HG02759 (cell line): ENCODE measurements around the gene MCRIP1.
"Not testable (repeated sequence)": the region's sequence is repeated elsewhere in the genome, so short reads cannot be mapped to it uniquely, and the experiment has no call there.

ENCODE experiments used
- ATAC-seq: cut with Tn5 transposase; IDR thresholded peaks from one replicate; pipeline ENCODE4 v1.9.1; 2021; ENCODE audit warnings: mild to moderate bottlenecking, moderate library complexity; ENCODE audit not compliant: unreplicated experiment

MCRIP1 gene

GRCh38 chr17:81841866-81842265 lies 8.8 kb upstream of the MCRIP1 start:
- no peak for ATAC-seq

DNA sequence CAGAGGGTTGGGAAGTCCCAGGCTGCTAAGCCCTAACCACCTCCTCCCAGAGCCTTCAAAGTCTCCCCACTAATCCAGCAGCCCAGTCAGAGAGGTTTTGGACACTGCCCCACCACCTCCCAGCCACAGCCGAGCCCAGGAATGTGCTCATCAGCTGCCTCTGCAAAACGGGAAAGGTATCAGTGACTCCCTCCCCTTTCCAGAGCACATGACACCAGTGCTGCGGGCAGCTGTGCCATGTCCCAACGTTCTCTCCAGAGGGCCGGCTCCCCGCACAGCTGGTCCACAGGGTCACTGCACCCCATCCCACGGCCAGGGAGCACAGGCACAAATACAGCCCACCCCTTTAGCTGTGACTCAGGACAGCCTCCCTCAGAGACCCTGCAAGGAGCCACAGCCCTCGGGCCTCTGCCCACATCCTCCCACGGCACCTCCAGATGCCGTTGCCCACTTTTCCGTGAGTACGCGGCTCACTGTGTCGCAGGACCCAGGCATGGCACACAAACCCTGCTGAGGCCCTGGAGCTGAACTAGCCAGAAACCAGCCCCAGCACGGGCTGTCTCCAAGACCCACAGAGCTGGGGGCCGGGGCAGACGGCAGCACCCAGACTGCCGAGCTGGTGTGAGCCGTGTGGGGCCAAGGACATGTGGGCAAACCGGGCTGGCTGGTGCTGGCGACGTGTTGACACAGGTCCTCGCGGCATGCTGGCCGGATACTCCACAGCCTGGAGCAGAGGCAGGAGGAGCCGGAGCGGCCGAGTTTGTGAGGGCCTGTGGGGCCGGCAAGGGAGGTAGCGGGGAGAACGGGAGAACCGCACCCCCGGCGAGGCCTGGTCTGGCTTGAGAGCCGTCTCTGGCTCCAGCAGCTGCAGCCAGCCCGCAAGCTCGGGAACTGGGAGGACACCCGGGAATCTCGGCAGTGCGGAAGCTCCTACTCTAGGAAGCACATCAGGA lies 8.0 kb upstream of the MCRIP1 start:
- no peak for ATAC-seq

DNA sequence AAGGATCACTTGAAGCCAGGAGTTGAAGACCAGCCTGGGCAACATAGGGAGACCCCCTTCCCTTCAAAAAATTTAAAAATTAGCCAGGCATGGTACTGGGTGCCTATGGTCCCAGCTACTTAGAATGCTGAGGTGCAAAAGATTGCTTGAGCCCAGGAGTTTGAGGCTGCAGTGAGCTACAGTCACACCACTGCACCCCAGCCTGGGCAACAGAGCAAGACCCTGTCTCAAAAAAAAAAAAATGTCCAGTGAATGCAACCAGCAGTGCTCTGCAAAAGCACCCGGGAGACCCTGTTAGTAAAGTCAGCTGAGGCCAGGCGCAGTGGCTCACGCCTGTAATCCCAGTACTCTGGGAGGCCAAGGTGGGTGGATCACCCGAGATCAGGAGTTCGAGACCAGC lies 7.0 kb upstream of the MCRIP1 start:
- not testable (repeated sequence) for ATAC-seq

DNA sequence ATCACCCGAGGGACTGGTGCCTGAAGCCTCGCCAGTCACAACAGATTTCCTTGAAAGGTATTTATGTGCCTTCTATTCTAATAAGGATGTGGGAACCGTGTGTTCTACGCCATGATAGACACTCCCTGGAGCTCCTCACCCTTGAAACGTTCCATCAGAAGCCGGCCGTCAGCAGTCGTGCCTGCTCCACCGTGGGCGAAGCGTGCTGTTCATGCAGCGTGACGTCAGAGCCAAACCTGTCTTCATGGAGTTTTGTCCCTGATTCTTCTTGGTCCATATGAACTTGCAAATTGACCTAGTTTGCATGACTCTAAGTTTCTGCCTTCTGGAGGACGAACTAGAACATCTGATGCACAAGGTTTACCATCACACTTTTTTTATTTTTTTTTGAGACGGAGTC lies 6.2 kb upstream of the MCRIP1 start:
- no peak for ATAC-seq

DNA sequence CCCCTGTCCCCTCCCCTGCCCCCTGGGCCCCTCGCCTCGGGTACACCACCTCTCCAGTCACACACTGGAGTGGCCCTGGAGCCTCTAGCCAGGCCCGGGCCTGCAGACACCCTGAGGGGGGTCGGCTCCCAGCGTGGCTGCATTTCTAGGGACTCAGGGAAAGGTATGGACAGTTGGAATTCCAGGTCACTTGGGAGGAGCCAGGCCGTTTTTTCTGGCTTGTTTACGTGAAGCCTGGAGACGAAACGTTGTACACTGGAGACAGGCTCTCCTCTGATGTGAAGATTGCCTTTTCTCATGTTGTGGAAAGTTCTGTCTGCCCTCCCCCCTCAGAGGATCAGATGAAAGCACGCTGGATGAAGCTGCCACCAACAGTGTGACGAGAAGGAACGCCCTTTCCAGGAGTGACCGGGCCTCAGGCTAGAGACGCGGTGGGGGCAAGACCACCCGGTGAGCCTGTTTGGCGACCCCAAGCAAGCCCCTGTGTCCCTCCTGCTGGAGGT lies 5.7 kb upstream of the MCRIP1 start:
- no peak for ATAC-seq

- no peak for ATAC-seq
These were observed 4.5 kb upstream of the MCRIP1 start for GRCh38 chr17:81837641-81838040.

- no peak for ATAC-seq
These were observed 1.8 kb upstream of the MCRIP1 start, which contains the start of gene PPP1R27 for GRCh38 chr17:81834831-81835267. Gene PPP1R27, minus strand, starts transcription at chr17:81835050. Its CDS starts 97 bp downstream, at chr17:81834953.

DNA sequence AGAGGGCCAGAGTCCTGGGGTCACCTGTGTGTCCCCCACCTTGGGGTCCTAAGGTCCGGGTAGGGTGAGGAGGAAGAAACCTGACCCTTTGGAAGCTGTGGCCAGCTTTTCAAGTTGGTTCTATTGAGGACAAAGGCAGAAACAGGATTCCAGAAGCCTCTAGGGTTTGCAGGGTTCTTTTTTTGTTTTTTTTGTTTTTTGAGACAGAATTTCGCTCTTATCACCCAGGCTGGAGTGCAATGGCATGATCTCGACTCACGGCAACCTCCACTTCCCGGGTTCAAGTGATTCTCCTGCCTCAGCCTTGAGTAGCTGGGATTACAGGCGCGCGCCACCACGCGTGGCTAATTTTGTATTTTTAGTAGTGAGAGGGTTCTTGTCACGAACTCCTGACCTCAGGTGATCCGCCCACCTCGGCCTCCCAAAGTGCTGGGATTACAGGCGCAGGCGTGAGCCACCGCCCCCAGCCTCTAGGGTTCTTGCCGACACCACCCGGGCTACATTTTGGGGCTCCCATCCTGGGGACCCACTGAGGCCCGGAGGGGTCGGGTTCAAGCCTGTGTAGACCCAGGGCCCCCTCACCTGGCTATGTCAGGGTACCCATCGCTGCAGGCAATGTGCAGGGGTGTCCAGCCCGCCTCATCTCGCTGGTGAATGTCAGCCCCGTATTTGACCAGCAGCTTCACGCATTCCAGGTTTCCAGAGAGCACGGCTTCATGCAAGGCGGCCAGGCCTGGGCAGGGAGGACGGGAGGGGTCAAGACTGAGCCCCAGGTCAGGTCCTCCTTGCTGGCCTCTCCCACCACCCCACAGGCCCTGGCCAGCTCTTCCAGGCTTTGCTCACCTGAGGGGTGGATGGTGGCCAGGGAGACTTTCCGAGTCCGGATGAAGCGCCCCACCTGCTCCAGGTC lies 1.1 kb upstream of the MCRIP1 start:
- no peak for ATAC-seq

DNA sequence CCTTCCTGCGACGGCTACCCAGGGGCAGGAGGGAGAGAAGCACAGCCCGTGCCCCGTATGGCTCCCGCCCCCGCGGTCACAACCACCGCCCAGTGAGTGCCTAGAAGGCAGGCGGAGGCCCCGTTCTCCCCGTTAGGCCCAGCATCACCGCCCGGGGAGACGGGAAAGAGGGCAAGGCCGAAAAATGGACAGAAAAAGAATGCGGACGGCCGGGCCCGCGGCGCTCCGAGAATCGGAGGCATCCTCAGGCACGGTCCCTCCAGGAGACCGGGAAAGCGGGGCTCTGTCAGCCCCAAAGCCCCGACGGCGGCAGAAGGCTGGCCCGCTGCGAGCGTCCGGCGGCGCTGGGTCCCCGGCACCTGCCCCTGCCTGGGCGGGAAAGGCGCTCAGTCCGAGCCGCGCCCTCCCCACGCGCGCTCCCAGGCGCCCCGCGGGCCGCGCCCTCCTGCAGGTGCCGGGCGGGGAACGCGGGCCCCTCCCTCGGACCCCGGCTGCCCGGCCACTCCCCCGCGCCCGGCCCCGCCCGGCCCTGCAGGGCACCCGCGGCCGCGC lies 407 bp downstream of the MCRIP1 start:
- peak; percentile 9 for ATAC-seq

GRCh38 chr17:81831957-81832607 lies 1.0 kb downstream of the MCRIP1 start:
- ATAC-seq, result no peak

DNA sequence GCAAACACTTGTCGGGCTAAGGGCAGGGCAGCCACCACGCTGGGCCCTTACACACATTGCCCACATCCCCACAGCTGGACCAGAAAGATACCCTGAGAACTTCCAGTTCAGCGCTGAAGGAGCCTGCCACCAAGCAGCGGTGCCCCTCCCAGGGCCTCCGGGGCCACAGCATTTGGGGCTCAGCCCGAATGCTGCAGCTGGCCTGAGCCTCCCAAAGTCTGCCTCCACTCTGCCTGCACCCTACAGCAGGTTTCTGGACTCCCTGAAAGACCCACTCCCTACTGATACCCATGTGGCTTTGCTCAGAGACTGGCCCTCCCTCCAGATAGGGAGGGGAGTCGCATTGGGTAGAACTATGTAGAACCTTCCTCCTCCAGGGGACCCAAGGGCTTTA lies 1.5 kb downstream of the MCRIP1 start:
- ATAC-seq, result no peak

GRCh38 chr17:81829858-81830257 lies 3.2 kb downstream of the MCRIP1 start:
- no peak for ATAC-seq

DNA sequence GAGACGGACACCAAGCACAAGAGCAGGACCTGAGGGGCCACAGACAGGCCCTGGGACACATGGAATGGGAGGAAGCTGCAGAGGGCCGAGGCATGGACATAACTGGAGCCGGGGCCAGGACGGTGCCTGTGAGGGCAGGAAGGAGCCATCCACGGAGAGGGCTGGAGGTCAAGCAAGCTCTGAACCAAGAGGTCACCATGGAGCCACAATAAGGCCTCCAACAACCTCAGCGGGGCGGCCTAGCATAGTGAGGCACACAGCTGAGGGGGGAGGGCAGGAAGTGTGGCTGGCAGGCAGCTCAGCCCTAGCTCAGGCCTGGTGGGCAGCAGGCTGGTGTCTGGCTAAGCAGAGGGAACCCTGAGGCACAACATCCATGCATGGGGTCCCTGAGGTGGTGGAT lies 4.4 kb downstream of the MCRIP1 start:
- ATAC-seq, result no peak

GRCh38 chr17:81825841-81826466 lies 7.1 kb downstream of the MCRIP1 start:
- no peak for ATAC-seq

DNA sequence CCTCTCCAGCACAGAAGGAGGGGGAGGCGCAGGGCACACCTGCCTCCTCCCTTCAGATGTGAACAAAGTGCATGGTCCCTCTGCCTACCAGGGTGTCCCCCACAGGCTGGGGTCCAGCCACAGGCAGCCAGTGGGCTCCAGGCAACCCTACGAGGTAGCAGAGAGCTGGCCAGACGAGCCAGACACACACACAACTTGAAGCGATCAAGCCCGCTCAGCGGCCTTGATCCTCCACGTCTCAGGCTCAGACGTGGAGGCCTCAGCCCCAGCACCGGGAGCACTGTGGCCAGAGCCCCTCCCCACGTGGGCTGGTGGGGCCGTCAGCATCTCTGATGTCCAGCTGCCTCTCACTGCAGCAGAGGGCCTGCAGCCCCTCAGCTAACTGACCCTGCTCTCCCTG lies 8.5 kb downstream of the MCRIP1 start:
- no peak for ATAC-seq

GRCh38 chr17:81823820-81824550 lies 9.1 kb downstream of the MCRIP1 start:
- no peak for ATAC-seq

DNA sequence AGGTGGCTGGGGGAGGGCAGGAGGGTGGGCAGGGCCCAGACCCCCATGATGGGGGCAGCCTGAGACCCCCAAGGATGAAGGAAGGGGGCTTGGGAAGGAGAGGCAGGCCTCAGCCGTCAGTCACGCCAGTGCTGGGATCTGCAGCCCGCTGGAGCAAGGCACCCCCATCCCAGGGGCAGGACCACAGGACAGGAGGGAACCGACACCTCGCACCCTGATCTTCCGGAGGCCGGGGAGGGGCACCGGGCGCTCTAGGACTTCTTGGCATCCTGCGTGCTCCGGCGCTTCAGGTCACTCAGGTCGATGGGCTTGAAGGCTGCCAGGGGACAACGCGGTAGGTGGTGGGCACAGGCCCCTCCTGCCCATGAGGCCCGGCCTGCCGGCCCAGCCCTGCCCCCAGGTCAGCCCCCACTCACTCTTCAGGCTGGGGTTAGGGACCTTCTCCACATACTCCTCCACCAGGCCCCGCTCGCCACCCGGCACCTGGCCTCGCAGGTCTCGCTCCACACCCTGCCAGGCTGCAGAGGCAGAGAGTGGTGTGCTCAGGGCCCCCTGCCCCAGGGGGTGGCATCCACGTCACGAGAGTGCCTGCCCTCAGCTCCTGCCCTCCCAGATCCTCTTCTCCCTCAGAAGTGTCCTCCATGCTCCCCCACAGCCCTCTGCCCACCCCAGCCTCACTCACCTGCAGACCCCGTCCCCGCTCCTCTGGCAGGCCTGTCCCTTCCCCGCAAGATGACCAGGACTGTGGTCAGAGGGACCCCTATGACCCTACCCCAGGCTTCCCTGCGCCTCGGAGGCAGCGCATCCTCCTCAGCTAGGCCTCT lies 9.9 kb downstream of the MCRIP1 start:
- ATAC-seq, result no peak

- ATAC-seq, result no peak
These were observed 10.8 kb downstream of the MCRIP1 start for GRCh38 chr17:81822312-81822637.
